VCaP (cell line): ENCODE data around the gene CCT3.

Experiments
- H3K27ac ChIP-seq: fragments of 450-650 bp; 2 replicates; pipeline ENCODE4 v1.5.1; 2017
- TF ChIP-seq, protein P1 (sequence below): fragments of 450-650 bp; conservative IDR thresholded peaks from 2 replicates; pipeline ENCODE4 v1.5.1; 2017; ENCODE audit warnings: mild to moderate bottlenecking, moderate library complexity

CCT3 gene

DNA sequence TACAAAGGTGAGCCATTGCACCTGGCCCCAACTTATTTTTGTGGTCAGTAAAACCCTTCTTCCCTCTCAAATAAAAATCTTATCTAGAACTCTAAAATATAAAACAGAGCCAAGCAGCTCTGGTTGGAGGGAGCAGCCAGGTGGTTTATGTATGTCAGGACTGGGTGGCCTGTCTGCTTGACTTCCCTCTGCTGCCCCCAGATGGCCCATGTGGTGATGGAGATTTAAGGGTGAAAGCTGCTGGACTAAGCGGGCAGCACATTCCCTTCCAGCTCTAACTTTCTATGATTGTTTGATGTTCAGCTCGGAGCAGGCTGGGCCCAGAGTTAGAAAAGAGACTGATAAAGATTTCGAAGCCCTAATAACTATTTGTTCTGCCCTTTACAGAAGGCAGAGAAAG is 78.3 kb downstream of the CCT3 start:
- no peak overlapping the region for H3K27ac ChIP-seq
- TF ChIP-seq, protein P1, sequence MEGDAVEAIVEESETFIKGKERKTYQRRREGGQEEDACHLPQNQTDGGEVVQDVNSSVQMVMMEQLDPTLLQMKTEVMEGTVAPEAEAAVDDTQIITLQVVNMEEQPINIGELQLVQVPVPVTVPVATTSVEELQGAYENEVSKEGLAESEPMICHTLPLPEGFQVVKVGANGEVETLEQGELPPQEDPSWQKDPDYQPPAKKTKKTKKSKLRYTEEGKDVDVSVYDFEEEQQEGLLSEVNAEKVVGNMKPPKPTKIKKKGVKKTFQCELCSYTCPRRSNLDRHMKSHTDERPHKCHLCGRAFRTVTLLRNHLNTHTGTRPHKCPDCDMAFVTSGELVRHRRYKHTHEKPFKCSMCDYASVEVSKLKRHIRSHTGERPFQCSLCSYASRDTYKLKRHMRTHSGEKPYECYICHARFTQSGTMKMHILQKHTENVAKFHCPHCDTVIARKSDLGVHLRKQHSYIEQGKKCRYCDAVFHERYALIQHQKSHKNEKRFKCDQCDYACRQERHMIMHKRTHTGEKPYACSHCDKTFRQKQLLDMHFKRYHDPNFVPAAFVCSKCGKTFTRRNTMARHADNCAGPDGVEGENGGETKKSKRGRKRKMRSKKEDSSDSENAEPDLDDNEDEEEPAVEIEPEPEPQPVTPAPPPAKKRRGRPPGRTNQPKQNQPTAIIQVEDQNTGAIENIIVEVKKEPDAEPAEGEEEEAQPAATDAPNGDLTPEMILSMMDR: no peak
